GM19468 (cell line): Measurements from ENCODE around the gene SYTL2.

Experiments
- ATAC-seq: cut with Tn5 transposase; IDR thresholded peaks from one replicate; pipeline ENCODE4 v1.9.1; 2021; ENCODE audit warnings: mild to moderate bottlenecking, moderate library complexity, moderate number of reproducible peaks; ENCODE audit not compliant: unreplicated experiment; ENCODE audit errors: extremely low read depth

SYTL2 gene

DNA sequence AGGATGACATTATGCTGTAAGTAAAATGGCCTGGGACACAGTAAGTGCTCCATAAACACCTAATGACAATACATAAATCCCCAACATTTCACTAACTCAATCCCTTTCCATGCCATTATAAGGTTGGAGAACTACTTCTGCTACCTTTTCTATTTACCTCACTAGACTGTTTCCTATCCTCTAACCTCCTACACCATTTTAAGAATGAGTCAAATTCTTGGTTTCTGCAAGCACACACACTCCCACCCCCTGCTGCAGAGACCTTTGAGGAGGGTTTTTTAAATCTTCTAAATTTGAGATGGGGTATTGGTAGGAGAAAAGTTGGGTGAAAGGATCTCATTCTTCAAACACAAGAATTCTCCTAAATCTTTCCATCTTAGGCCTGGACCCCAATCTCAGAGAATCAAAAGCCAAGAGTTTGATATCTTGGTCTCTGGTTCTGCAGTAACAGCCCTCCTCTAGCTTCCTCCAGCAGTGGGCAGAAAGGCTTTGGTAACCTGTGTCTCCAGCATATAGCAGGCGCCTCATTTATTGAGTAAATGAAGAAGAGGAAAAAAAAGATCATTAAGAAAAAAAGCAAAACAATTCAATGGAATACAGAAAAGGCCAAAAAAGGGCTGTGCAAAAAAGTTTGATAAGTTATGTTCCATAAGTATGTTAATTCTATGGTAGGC lies 42.3 kb downstream of the SYTL2 start:
- no peak for ATAC-seq

DNA sequence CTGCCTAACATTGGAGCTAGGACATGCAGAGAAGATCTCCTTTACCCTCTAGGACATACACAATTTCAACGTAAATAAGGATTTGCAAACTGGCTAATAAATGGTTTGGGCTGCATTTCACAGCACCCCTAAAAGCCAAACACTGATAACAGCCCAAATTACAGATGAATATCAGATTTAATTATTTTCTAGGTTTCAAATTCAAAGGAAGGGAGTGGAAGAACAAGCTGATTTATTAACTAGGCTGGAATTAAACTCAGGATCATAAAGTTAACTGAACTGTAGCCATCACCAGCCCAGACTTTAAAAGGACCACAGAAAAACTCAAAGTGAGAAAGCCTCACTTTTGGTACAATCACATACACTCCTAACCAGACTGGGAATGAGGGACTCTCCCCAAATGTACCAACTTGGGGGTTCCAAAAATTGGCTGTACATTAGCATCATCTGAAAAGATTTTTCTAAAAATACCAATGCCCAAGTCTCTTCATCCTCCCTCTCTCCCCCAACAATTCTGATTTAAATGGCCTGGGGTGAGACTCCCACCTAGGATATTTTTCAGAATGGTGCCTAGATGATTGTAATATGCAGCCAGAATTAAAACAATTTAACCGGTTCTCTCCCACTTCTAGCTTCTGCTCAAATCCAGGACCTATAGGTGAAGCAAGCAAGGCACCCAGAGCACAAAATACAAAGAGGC lies 43.5 kb downstream of the SYTL2 start:
- ATAC-seq, result no peak

DNA sequence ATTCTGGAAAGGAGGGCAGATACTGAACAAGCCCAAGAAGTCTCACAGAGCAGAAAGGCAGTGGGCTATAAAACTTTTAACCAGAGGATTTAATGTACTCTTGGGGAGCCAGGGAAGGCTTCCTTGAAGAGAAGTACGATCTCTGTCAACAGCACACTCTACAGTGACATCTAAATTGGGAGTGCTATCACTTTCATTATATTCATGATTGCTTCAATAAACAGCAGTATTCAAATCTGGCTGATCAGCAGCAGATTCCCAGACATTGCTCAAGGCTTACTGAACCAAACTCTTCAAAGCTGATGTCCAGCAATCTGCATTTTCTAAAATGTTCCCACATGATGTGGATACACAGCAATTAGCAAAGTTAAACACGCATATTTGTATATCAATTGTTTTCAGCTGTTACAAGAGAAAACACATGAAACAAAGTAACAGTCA lies 44.2 kb downstream of the SYTL2 start:
- no peak for ATAC-seq

DNA sequence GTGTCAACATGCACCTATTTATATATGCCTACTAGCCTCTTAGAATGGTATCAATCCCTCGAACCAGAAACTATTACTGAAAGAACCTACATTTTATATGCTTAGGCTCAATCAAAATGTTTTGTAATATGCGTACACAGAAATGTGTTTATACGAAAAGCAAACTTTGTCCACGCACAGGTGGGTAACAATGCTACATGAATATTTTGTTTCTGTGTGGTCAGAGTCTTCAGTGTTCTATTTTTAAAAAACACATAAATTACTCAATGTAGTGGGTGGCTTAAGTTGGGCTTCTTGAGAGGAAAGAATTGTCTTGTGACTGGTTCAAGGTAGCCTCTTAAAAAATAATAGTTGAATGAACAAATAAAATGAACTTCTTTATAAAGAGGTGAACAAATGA lies 46.1 kb downstream of the SYTL2 start:
- ATAC-seq, result no peak

DNA sequence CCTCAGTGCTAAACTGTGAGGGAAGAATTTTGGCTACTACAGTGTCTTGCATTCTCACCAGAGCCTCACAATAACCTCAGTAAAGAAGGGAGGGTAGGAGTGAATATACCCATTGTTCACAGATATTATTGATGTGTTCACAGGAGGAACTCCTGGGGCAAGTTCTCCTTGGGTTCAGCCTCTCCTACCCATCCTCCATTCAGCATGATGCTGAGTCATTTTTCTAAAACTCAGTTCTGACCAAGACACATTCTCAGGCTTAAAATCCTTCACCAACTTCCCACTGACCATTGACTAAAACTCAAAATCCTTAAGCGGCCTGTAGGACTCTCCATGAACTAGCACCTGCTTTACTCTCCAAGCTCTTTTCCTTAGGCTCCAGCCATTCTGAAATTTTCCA lies 48.7 kb downstream of the SYTL2 start:
- no peak for ATAC-seq

DNA sequence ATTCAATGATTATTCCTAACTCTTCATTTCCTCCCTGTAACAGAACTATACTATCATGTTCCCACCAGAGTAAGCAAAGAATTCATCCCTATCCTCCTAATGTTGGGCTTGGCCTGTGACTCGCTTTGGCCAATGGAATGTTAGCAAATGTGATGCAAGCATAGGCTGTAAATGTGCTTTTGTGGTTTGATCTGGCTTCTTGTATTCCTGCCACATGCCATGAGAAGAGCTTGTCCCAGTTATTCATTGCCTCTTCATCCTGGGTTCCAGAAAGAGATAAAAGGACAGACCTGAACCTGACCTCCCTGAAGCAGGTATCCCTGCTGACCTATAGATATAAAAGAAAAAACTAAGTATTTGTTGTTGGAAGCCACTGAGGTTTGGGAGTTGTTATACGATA lies 51.0 kb downstream of the SYTL2 start:
- no peak for ATAC-seq

DNA sequence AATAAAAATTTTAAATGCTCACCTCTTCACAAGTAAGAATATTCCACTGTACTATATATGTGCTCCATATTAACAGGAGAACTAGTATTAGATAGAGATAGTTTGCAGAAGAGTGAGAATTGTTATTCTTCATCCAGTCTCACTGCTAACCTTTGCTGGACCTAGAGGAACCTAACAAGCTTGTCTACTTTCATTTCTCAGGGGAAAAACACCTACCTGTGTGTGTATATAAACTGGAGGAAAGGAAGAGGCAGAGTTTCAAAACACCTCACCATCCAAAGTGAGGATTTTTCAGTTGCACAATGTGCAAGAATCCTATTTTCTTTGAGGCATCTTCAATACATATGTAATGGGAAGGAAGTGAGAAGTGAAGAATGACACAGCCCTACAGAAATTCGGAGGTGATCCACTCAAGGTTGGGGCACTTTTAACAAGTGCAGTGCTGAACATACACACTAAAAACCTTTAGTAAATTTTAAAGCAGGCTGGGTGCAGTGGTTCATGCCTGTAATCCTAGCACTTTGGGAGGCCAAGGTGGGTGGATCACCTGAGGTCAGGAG lies 52.4 kb downstream of the SYTL2 start:
- no peak for ATAC-seq

DNA sequence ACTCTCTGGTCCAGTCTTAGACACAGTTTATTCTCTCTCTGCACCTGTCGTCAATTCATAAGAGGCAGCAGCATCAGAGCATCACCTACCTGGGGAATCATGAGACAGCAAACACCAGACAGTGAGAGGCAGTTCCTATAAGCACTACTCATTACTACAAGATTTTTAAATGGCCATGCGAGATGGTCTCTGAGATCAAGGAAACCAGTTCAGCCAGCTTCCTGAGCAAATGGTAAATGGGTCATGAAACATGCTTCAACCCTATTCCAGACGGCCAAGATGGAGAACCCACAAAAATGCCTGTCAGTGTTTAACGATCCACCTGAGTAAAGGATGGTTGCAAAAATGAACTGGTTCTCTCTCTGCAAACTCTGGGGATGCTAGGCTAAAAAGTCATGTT lies 52.9 kb downstream of the SYTL2 start:
- ATAC-seq, result no peak

DNA sequence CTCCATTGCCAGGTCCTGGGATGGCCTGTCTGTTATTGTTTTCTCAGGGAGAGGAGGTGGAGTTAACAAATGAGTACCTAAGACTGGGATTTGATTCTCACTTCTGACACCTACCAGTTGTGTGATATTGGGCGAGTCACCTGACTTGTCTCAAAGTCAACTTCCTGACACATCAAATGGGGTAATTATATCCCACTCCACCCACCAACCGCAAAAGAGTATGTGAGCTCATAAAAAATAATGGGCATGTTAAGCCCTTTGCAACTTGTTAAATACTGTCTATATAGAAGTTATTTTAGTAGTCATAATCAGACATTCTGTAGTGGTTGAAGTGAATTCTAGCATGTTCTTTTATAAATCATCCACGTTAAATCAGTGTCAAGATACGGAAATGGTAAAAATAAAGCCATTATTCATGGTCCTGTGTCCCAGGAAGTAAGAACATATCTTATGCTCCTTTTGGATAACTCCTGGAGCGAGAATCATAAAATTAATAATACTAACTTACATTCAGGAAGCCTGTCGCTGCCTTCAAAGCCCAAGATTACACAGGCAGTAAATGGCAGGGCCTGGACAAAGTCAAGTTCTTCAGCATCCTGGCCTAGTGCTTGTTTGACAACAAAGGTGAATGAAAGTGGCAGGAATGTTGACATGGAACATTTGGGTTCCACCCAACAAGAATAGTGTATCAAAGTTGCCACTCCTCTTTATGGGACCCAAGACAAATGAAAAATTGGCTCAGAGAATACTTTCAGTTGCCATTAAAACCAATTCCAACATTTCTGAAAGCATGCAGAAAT lies 54.3 kb downstream of the SYTL2 start:
- ATAC-seq, result no peak

DNA sequence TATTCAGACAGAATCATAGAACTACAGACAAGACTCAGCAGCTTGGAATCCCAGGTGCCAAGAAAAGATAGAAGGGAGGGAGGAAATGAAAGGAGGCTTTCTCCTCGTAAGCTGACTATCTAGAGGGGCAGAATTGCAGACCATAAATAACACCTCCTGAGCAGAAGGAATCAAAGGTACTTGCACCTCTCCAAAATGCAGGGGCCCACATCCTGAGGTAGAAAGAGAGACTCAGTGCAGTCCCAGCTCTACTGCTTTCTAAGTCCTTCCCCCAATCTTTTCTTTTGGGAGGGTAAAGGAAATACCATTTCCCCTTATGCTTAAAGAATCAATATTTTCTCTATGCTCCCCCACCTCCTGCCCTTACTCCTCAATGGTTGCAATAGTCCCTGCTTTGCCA lies 55.2 kb downstream of the SYTL2 start:
- no peak for ATAC-seq

DNA sequence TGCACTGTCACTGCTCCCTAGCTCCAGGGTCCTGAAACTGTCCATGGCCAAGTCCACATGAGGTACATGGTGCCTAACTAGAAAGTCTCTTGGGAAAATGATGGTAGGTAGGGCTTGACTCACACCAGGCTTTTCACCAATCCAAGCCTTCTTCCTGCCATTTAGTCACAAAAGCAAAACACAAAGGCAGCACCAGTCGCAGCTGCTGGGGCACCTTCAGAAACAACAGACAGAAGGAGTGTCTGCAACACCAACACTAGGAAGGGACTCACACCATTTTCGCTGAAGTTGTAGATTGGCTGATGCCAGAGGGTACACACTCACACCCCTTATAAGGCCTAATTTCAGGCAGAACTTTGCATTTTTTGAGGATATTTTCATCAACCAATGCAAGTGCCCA lies 55.7 kb downstream of the SYTL2 start:
- ATAC-seq, result no peak

DNA sequence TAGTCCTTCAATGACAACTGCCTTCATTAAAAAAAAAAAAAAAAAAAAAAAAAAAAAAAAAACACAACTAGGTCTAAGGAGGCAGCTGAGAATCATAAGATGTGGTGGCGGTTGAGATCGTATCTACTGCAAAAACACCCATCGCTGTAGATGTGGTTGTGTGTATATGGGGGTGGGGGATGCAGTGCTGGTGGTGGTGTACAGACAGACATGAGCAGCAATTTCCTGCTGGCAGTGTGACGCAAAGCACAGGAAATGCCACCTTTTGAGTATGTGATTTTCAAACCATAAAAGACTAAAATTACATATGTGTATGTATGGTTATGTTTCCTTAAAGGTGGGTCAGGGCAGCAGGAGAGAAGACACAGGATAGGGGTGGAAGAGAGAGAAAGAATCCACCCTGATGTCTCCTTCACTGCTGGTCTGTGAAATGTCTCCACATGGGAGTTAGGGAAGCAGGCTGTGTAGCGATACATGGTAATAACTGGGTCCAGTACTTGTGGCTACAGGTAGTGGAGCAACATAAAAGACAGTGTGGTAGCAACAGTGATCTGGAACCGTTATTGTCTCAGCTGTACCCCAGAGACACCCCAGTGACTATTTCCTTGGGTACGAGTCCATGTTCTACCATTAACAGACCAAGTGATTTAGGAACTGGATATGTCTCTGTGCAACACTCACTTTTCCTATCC lies 57.9 kb downstream of the SYTL2 start:
- ATAC-seq, result no peak

DNA sequence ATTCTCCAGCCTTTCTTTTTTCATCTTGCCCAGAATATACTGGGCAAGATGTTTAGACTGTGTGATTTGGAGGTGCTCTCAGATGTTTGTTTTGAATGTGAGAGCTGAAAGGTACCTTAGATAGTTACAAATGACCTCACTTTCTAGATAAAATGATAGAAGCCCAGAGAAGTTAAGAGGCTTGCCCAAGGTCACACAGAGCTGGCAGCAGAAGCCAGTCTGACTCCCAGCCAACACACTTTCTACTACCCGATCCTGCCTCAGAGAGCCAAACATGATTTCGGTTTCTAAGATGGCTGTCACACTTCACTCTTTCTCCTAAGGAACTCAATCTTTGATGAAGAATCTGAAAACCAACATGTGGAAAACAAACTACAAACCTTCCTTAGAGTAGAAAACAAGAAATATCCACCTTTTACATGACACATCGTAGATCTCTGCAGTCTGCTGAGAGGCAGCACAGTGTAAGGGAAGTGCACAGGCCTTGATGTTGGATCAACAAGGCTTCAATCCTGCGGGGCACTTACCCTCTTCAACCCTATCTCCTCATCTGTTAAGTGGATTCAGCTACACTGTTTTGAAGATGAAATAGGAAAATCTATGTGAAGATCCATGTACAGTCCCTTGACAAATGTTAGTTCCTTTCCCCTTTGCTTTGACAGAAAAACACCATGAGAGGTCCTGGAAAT lies 58.6 kb downstream of the SYTL2 start:
- ATAC-seq, result no peak

DNA sequence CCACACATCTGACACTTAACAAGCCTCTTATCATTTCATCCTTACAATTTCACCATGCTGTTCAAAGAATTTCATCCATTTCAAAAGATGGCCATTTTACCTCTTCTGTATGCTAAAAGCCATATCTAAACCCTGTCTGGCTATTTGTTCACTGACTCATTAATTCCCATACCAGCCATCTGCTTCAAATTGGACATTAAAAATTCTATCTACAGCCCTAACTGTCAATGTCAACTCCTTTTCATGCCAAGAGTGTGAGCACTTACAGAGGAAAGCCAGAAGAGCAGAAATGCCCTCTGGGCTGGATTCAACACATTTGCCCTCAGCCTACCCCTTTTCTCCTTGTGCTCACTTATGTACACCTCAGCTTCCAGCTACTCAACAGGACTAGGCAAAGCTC lies 59.2 kb downstream of the SYTL2 start:
- no peak for ATAC-seq

DNA sequence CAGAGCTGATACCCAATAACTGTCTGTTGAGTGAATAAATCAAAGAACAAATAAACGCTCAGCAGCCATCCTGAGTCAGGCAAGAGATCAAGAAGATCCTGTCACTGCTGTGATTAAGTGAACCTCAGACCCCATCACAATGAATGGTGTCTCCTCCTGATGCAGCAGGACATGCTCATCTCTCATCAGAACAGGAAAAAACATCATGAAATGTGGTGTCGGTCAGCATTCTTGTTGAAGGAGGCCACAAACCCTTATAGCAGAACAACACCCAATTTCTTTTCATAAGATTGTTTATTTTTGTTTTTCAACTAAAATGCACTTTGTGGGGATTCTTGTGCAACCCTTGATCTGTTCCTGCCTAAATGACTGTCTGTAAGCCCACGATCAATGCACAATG lies 60.3 kb downstream of the SYTL2 start:
- no peak for ATAC-seq

DNA sequence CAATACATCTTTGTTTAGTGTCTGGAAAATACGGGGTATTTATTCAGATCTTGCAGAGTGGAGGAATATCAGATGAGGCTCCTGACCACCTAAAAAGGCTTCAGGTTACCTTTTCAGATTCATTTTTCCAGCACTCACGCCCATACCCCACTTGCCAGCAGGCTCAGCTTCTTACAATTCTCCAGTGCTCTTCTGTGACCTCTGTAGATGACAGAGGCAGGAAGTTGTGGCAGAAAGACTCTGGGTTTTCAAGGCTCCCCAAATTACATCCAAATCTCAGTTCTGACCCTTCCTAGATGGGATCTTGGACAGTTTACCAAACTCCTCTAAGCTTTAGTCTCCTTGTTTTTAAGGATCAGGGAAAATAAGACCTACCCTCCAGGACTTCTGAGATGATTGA lies 61.1 kb downstream of the SYTL2 start:
- ATAC-seq, result no peak

DNA sequence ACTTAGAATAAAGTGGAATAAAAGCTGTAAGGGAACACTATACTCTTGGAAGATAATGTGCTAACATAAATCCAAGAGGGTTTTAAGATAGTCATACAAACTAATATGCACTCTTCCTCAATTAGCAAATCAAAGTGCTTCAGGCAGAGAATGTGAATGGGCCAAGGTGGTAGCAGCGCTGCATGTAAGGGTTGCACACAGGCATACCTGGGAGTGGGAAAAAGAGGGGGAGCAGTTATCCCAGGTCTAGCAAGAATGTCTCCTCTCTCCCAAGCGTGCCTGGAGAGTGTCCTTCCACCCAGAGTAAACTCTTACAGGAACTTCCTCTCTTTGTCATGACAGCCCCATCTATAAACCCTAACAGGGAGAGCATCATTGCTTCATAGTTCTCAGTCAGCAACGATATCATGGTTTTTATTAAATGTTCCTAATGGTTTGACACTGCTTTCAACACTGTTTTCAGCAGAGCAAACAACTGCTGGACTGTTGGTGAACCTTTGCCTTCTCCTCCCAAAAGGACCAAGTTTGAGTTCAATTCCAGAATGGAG lies 61.6 kb downstream of the SYTL2 start:
- ATAC-seq, result no peak

DNA sequence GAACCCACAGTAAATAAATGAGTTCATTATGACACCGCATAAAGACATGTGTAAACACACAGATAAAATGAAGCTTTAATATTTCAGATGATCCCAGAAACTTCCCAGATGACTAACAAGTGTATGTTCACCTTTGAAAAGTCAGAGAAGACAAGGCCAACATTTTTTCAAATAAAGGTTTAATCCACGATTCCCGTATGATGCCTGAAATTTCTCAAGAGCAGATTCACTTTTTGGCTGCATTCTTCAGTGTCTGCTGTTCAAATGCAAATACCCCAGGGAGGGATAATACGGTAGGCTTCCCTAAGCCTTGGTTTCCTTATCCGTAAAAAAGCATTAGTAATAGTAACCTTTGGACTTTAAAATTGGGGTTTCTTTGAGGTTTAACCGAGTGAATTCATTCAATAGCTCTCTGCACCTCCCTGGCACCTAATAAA lies 62.5 kb downstream of the SYTL2 start:
- ATAC-seq, result no peak

DNA sequence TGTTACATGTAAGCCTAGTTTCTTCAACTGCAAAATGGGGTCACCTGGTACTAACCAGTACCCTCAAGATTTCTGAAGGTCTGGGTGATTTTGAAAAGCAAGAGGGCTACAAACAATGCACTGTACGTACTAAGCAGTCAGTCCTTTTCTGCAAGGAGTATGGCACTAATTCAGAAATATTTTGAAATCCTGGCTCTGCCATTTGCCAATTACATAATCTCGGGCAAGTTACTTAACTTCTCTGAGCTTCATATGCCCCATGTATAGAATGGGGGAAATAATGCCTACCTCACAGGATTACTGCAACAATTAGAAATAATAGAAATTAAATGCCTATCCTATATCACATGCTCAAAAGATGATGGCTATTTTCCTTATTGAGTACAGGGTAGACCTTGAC lies 64.3 kb downstream of the SYTL2 start:
- no peak for ATAC-seq

DNA sequence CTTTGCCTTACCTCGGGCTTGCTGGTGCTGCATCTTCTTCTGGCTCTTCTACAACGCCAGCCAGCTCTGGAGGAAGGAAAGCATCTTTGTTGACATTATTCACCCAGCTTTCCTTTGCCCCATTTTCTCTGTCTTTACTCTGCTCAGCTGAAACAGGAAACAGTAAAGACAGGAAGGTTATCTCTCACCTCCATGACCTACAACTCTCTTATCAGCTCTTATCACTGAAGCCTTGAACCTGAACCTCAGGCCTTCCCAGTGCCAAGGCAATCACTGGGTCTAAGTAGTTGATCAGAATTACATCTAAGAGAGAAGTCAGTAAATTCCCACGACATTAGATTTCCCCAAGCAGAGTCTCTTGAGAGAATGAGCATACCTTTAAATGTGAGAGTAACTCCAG lies 65.3 kb downstream of the SYTL2 start:
- ATAC-seq, result no peak
